ENCODE results near the gene CXorf65.

Gene CXorf65

GRCh38 chrX:71106427-71106826 lies at the start of gene CXorf65:
TSS of gene CXorf65 (minus strand) at chrX:71106740. CDS start at chrX:71106556, 184 bp downstream.
- no peak for DNase-seq (ENCODE audit: low spot score)

GRCh38 chrX:71154641-71155040 lies 48.1 kb upstream of the CXorf65 start:
- no peak for DNase-seq (ENCODE audit: low spot score)

- DNase-seq (ENCODE audit: low spot score) = no peak
These were observed 47.7 kb upstream of the CXorf65 start for GRCh38 chrX:71154196-71154595.

GRCh38 chrX:71151366-71151765 lies 44.8 kb upstream of the CXorf65 start:
- DNase-seq (ENCODE audit: low spot score) = no peak

GRCh38 chrX:71148278-71148663 lies 41.7 kb upstream of the CXorf65 start:
- DNase-seq (ENCODE audit: low spot score) = no peak

- no peak for DNase-seq (ENCODE audit: low spot score)
These were observed 41.1 kb upstream of the CXorf65 start for GRCh38 chrX:71147496-71148277.

- no peak for DNase-seq (ENCODE audit: low spot score)
These were observed 38.1 kb upstream of the CXorf65 start, which contains the start of gene NLGN3 for GRCh38 chrX:71144651-71145050. TSS of gene NLGN3 (plus strand) at chrX:71144841. CDS start at chrX:71147750, 2,909 bp downstream.

- DNase-seq (ENCODE audit: low spot score) = no peak
These were observed 37.0 kb upstream of the CXorf65 start for GRCh38 chrX:71143508-71143907.

GRCh38 chrX:71140440-71140839 lies 33.9 kb upstream of the CXorf65 start:
- no peak for DNase-seq (ENCODE audit: low spot score)

GRCh38 chrX:71131510-71131909 lies 25.0 kb upstream of the CXorf65 start:
- no peak for DNase-seq (ENCODE audit: low spot score)

- DNase-seq (ENCODE audit: low spot score) = peak; percentile 68
These were observed 22.6 kb upstream of the CXorf65 start for GRCh38 chrX:71128915-71129765.

GRCh38 chrX:71128166-71128833 lies 21.8 kb upstream of the CXorf65 start:
- no peak for DNase-seq (ENCODE audit: low spot score)

GRCh38 chrX:71118985-71119535 lies 12.5 kb upstream of the CXorf65 start:
- DNase-seq (ENCODE audit: low spot score) = no peak

GRCh38 chrX:71118032-71118984 lies 11.8 kb upstream of the CXorf65 start, which contains the start of gene MED12:
TSS of gene MED12 (plus strand) at chrX:71118596. CDS start at chrX:71118755, 159 bp downstream.
- DNase-seq (ENCODE audit: low spot score) = peak; percentile 75

- no peak for DNase-seq (ENCODE audit: low spot score)
These were observed 10.8 kb upstream of the CXorf65 start for GRCh38 chrX:71117358-71117757.

- DNase-seq (ENCODE audit: low spot score) = no peak
These were observed 5.4 kb upstream of the CXorf65 start for GRCh38 chrX:71111921-71112431.

GRCh38 chrX:71111141-71111843 lies 4.8 kb upstream of the CXorf65 start, which contains the start of gene IL2RG:
TSS of gene IL2RG (minus strand) at chrX:71111577. CDS start at chrX:71111539, 38 bp downstream.
- peak; percentile 86 for DNase-seq (ENCODE audit: low spot score)

- no peak for DNase-seq (ENCODE audit: low spot score)
These were observed 2.5 kb upstream of the CXorf65 start for GRCh38 chrX:71109051-71109450.

GRCh38 chrX:71107762-71108360 lies 1.3 kb upstream of the CXorf65 start:
- no peak for DNase-seq (ENCODE audit: low spot score)
